GM04503 (cell line): ENCODE results near the gene UQCC5.

Experiments
- DNase-seq: peaks from one replicate; pipeline ENCODE4 v3.0.0-alpha.2; 2012; ENCODE audit warnings: low read depth

Gene UQCC5

DNA sequence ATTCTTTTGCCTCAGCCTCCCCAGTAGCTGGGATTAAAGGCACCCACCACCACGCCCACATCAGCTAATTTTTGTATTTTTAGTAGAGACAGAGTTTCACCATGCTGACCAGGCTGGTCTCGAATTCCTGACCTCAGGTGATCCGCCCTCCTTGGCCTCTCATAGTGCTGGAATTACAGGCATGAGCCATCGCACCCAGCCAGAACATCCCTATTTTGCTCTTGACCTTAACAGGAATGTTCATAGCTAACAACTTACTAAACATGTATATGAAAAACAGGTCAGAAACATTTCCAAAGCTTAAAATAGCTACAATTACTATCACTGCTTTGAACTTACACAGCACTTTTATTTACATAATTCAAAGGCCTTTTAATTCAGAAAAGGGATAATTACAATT lies 33.7 kb downstream of the UQCC5 start:
- DNase-seq = peak; percentile 34

DNA sequence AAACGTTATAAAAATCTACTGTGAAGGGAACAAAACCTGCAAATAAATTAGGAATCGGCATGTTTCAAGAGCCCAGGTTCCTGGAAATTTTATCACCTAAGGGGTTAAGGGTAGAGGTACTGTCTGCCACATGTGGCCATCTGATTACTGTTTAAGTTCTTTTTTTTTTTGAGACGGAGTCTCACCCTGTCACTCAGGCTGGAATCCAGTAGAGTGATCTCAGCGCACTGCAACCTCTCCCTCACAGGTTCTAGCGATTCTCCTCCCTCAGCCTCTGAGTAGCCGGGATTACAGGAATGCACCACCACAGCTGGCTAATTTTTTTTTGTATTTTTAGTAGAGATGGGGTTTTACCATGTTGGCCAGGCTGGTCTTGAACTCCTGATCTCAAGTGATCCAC lies 35.8 kb downstream of the UQCC5 start:
- DNase-seq = no peak

- DNase-seq = no peak
Measured at GRCh38 chr3:52574056-52574965, 37.9 kb downstream of the UQCC5 start.
